BLaER1 treated with 17β-estradiol and CSF1 and Interleukin-3, amounts not matched to agents 10 nM and 100 nM (cell line): Measurements from ENCODE around the gene IKZF3.
"Not testable (repeated sequence)": the region's sequence is repeated elsewhere in the genome, so short reads cannot be mapped to it uniquely, and the experiment has no call there.

Experiments used
- H3K27ac ChIP-seq, 11 experiments: shearing (Covaris generic); formaldehyde crosslinking; 2 replicates each; pipeline ENCODE4 v1.8.1; 2022
- H3K27me3 ChIP-seq, 11 experiments: shearing (Covaris generic); formaldehyde crosslinking; 2 replicates each; pipeline ENCODE4 v1.8.1; 2022
- H3K36me3 ChIP-seq, 11 experiments: shearing (Covaris generic); formaldehyde crosslinking; 2 replicates each; pipeline ENCODE4 v1.8.1; 2022
- H3K4me1 ChIP-seq, 10 experiments: shearing (Covaris generic); formaldehyde crosslinking; 2 replicates each; pipeline ENCODE4 v1.8.1; 2022
- H3K4me2 ChIP-seq, 11 experiments: shearing (Covaris generic); formaldehyde crosslinking; 2 replicates each; pipeline ENCODE4 v1.8.1; 2022
- H3K4me3 ChIP-seq, 10 experiments: shearing (Covaris generic); formaldehyde crosslinking; 2 replicates each; pipeline ENCODE4 v1.8.1; 2022
- H3K9ac ChIP-seq, 11 experiments: shearing (Covaris generic); formaldehyde crosslinking; 2 replicates each; pipeline ENCODE4 v1.8.1; 2022
- H3K9me3 ChIP-seq, 11 experiments: shearing (Covaris generic); formaldehyde crosslinking; replicated peaks in 1 of 11; 2 replicates each; pipeline ENCODE4 v1.8.1; 2022
- H4K20me1 ChIP-seq, 11 experiments: shearing (Covaris generic); formaldehyde crosslinking; 2 replicates each; pipeline ENCODE4 v1.8.1; 2022
- Cebpa-rat ChIP-seq, 11 experiments: shearing (Covaris generic); IDR thresholded peaks; 2 replicates each; pipeline ENCODE4 v1.8.1; 2022

Gene IKZF3

DNA sequence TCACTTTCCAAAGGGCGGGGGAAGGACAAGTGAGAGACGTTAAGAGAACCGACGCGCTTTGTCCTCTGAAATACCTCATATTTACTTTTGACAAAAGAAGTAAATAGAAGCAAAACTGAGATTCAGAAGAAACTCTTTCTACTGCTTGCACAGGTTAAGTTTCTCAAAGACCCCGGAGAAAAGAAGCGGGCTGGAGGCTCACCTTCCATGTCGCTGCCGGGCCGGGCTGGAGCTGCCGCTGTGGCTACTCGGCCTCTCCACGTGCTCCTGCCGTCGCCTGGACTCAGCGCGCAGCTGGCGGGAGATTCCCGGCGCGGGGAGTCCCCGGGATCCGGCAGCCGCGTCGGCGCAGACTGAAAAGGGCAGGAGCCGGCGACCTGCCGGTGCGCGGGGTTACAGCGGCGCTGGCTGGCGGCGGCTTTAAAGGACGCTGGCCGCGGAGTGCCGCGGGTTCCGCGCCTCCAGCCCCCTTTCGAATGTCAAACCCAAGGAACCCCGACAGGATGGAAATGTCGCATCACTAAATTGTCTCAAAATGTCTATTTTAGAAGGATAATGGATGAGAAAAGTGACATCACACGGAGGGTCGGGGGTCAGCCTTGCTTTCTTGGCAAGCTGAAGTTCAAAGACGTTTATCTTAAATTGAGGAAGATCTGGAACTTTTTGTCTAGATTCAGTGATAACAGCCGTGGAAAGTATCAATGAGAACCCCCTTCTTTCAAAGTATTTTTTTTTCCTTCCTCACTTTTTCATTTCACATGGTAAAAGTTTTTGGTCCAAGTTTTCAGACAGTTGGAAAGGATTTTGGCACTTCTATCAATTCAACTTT, at the start of gene IKZF3:
TSS of gene IKZF3 (minus strand) at position 395 of the 829 bp plus-strand sequence. CDS start at position 209, 186 bp downstream.
- H3K4me1 ChIP-seq: peaks cover 29 to 34% (median 30%) of the 10 kb centered on the region in 10 experiments
- H3K9me3 ChIP-seq: peaks cover 10 to 22% (median 17%) of the 10 kb centered on the region in 11 experiments
- peak within 1 kb of the TSS in 1 of 11 experiments; percentile 32; a peak in 2 of 22 replicates for H3K27ac ChIP-seq
- H3K4me2 ChIP-seq: peak within 1 kb of the TSS; percentile 69 to 90 (median 86)
- TF ChIP-seq Cebpa-rat (IDR thresholded peaks at IDR 0.05): no peak
- peak within 1 kb of the TSS; percentile 17 to 63 (median 44); a peak in 19 of 20 replicates for H3K4me3 ChIP-seq
- peaks cover 42 to 62% (median 53%) of the 10 kb centered on the region in 11 experiments for H3K27me3 ChIP-seq
- peak within 1 kb of the TSS in 8 of 11 experiments; percentile 0 to 53 (median 32); a peak in 7 of 22 replicates for H3K9ac ChIP-seq
- H3K36me3 ChIP-seq: no peaks in the 10 kb centered on the region
- H4K20me1 ChIP-seq: peaks cover 0 to 10% (median 0%) of the 10 kb centered on the region in 11 experiments; a peak in 1 of 22 replicates

- H3K4me2 ChIP-seq: no peak overlapping the region
- H3K27ac ChIP-seq: no peak overlapping the region
These were observed 44.8 kb upstream of the IKZF3 start for GRCh38 chr17:39908789-39909352.

GRCh38 chr17:39904990-39905288, 40.8 kb upstream of the IKZF3 start:
- TF ChIP-seq Cebpa-rat (IDR thresholded peaks at IDR 0.05): no peak
- Histone ChIP-seq H3K9me3 (no peaks in the 10 kb centered on the region), H3K27ac (peak overlapping the region in 1 of 11 experiments; percentile 69; a peak in 1 of 22 replicates), H3K9ac (no peak overlapping the region), H3K36me3 (peaks cover 0 to 39% (median 15%) of the 10 kb centered on the region in 11 experiments; a peak in 11 of 22 replicates), H3K4me1 (peaks cover 16 to 36% (median 34%) of the 10 kb centered on the region in 10 experiments), H3K27me3 (no peaks in the 10 kb centered on the region), H3K4me3 (no peak overlapping the region), H3K4me2 (peak overlapping the region in 9 of 11 experiments; percentile 32 to 94 (median 77); a peak in 13 of 22 replicates), H4K20me1 (no peaks in the 10 kb centered on the region; a peak in 1 of 22 replicates)

More at GRCh38 chr17:39908789-39909352, 44.8 kb upstream of the IKZF3 start:
- Histone ChIP-seq H4K20me1 (no peaks in the 10 kb centered on the region; a peak in 2 of 22 replicates), H3K27me3 (no peaks in the 10 kb centered on the region), H3K4me1 (peaks cover 3 to 24% (median 20%) of the 10 kb centered on the region in 10 experiments), H3K9me3 (no peaks in the 10 kb centered on the region), H3K4me3 (no peak overlapping the region), H3K9ac (no peak overlapping the region), H3K36me3 (peaks cover 0 to 52% (median 33%) of the 10 kb centered on the region in 11 experiments; a peak in 14 of 22 replicates)
- no peak for TF ChIP-seq Cebpa-rat (IDR thresholded peaks at IDR 0.05)

GRCh38 chr17:39903158-39903884, 39.2 kb upstream of the IKZF3 start:
- no peak overlapping the region for H3K4me3 ChIP-seq
- H3K27ac ChIP-seq: peak overlapping the region in 9 of 11 experiments; percentile 30 to 69 (median 47); a peak in 18 of 22 replicates
- no peaks in the 10 kb centered on the region for H3K9me3 ChIP-seq
- H4K20me1 ChIP-seq: no peaks in the 10 kb centered on the region; a peak in 1 of 22 replicates
- peak overlapping the region in 7 of 11 experiments; percentile 3 to 52 (median 37); a peak in 9 of 22 replicates for H3K9ac ChIP-seq
- H3K4me2 ChIP-seq: peak overlapping the region; percentile 71 to 94 (median 80)
- H3K36me3 ChIP-seq: peaks cover 0 to 25% (median 4%) of the 10 kb centered on the region in 11 experiments; a peak in 5 of 22 replicates
- no peaks in the 10 kb centered on the region for H3K27me3 ChIP-seq
- peaks cover 16 to 36% (median 34%) of the 10 kb centered on the region in 10 experiments for H3K4me1 ChIP-seq
- no peak for TF ChIP-seq Cebpa-rat (IDR thresholded peaks at IDR 0.05)

DNA sequence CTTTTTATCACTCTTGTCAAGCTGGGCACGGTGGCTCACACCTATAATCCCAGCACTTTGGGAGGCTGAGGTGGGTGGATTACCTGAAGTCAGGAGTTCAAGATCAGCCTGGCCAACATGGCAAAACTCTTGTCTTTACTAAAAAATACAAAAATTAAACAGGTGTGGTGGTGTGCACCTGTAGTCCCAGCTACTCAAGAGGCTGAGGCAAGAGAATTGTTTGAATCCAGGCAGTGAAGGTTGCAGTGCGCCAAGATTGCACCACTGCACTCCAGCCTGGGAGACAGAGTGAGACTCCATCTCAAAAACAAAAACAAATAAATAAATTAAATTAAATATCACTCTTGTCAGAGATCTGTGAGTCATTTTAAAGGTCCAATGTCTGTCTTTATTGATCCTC, 37.9 kb upstream of the IKZF3 start:
- H3K27ac ChIP-seq, H3K4me2 ChIP-seq, H3K27me3 ChIP-seq, H3K9ac ChIP-seq, H3K4me3 ChIP-seq, H3K9me3 ChIP-seq, H4K20me1 ChIP-seq: not testable (repeated sequence)
- H3K36me3 ChIP-seq: peaks cover 0 to 18% (median 3%) of the 10 kb centered on the region in 11 experiments; a peak in 5 of 22 replicates
- H3K4me1 ChIP-seq: peaks cover 16 to 36% (median 34%) of the 10 kb centered on the region in 10 experiments

GRCh38 chr17:39899215-39899614, 35.1 kb upstream of the IKZF3 start:
- no peaks in the 10 kb centered on the region; a peak in 1 of 22 replicates for H3K36me3 ChIP-seq

GRCh38 chr17:39898088-39898487, 34.0 kb upstream of the IKZF3 start:
- TF ChIP-seq Cebpa-rat (IDR thresholded peaks at IDR 0.05): no peak
- Histone ChIP-seq H3K9ac (no peak overlapping the region), H3K36me3 (no peaks in the 10 kb centered on the region; a peak in 1 of 22 replicates), H3K4me3 (no peak overlapping the region), H3K4me2 (no peak overlapping the region), H3K27ac (no peak overlapping the region), H3K4me1 (peaks cover 10 to 28% (median 18%) of the 10 kb centered on the region in 10 experiments), H3K9me3 (no peaks in the 10 kb centered on the region), H3K27me3 (no peaks in the 10 kb centered on the region), H4K20me1 (no peaks in the 10 kb centered on the region)

More at GRCh38 chr17:39899215-39899614, 35.1 kb upstream of the IKZF3 start:
- Histone ChIP-seq H4K20me1 (no peaks in the 10 kb centered on the region), H3K4me2 (no peak overlapping the region), H3K9ac (no peak overlapping the region), H3K9me3 (no peaks in the 10 kb centered on the region), H3K27me3 (no peaks in the 10 kb centered on the region), H3K4me1 (peaks cover 20 to 38% (median 29%) of the 10 kb centered on the region in 10 experiments), H3K4me3 (no peak overlapping the region), H3K27ac (no peak overlapping the region)
- TF ChIP-seq Cebpa-rat (IDR thresholded peaks at IDR 0.05): no peak

DNA sequence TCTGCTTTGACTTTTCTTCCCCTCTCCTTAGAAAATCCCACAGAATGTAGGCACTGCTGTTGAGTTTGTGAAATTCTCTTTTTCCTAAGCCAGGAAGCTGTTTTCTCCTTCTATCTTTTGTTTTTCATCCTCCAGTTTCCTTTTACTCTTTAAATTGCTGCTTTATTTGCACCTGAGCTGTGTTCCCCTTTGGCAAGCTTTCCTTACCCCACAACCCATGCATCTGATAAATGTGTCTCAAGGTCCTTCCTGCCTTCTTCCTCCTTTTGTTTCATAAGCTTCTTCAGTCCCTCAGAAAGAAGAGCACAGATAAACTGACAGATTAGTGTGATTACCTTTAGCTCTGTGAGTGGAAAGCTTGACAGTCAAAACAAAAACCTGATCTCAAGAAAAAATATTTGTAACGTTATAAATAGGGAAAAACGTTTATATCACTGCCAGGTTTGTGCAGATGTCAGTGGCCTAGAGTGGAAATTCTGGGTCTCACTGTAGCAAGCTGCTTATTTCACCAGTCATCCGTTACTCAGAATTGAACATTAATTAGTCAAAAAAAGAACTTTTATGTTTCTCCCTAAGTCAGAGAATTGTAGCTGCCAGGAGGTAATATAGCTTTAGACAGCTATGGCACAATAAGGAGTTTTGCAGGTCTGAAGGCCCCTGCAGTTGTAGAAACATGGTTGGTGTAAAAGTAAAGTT, 30.7 kb upstream of the IKZF3 start:
- Histone ChIP-seq H3K4me1 (peaks cover 18 to 38% (median 22%) of the 10 kb centered on the region in 10 experiments), H3K4me2 (peak overlapping the region in 8 of 11 experiments; percentile 6 to 44 (median 18); a peak in 12 of 22 replicates), H3K9me3 (no peaks in the 10 kb centered on the region), H3K27me3 (no peaks in the 10 kb centered on the region), H3K4me3 (no peak overlapping the region), H3K9ac (no peak overlapping the region), H3K27ac (no peak overlapping the region), H4K20me1 (no peaks in the 10 kb centered on the region), H3K36me3 (no peaks in the 10 kb centered on the region)
- TF ChIP-seq Cebpa-rat (IDR thresholded peaks at IDR 0.05): no peak
